HepG2 (cell line): Measurements from ENCODE around the gene ELMOD3. TPM values are rescaled to one million over a fixed set of nuclear protein-coding genes. Genes with fewer than 3 reads are reported as not detected.

Experiments used
- DPF2 ChIP-seq: sonication (generic); formaldehyde crosslinking; IDR thresholded peaks from 2 replicates; pipeline ENCODE4 v1.4.0; 2020; ENCODE audit warnings: mild to moderate bottlenecking, low read depth, missing genetic modification reagents, borderline replicate concordance
- FOXO1 ChIP-seq: sonication (generic); formaldehyde crosslinking; IDR thresholded peaks from 2 replicates; pipeline ENCODE4 v1.4.0; 2020; ENCODE audit warnings: missing genetic modification reagents
- IRF9 ChIP-seq: sonication (generic); formaldehyde crosslinking; IDR thresholded peaks from 2 replicates; pipeline ENCODE4 v1.8.0; 2022; ENCODE audit warnings: missing genetic modification reagents, mild to moderate bottlenecking, borderline replicate concordance
- KDM5A ChIP-seq: fragments of 200-600 bp; sonication (generic); IDR thresholded peaks from 2 replicates; pipeline ENCODE4 v1.7.0; 2018; ENCODE audit warnings: antibody characterized with exemption, mild to moderate bottlenecking, low read length, borderline replicate concordance
- PATZ1 ChIP-seq: sonication (generic); formaldehyde crosslinking; IDR thresholded peaks from 2 replicates; pipeline ENCODE4 v1.4.0; 2020; ENCODE audit warnings: missing genetic modification reagents
- RARG ChIP-seq: sonication (generic); formaldehyde crosslinking; IDR thresholded peaks from 2 replicates; pipeline ENCODE4 v1.4.0; 2020; ENCODE audit warnings: low read depth, mild to moderate bottlenecking, missing genetic modification reagents
- ZFY ChIP-seq: sonication (generic); formaldehyde crosslinking; IDR thresholded peaks from 2 replicates; pipeline ENCODE4 v1.4.0; 2020; ENCODE audit warnings: missing genetic modification reagents
- ZNF142 ChIP-seq: sonication (generic); formaldehyde crosslinking; IDR thresholded peaks from 2 replicates; pipeline ENCODE4 v1.4.0; 2020; ENCODE audit warnings: missing genetic modification reagents
- ZNF781 ChIP-seq: sonication (generic); formaldehyde crosslinking; IDR thresholded peaks from 2 replicates; pipeline ENCODE4 v1.5.1; 2020; ENCODE audit warnings: borderline replicate concordance, mild to moderate bottlenecking, missing genetic modification reagents; ENCODE audit errors: not compliant biosample characterization
- ZNF800 ChIP-seq: sonication (generic); formaldehyde crosslinking; IDR thresholded peaks from 2 replicates; pipeline ENCODE4 v1.4.0; 2020; ENCODE audit warnings: missing genetic modification reagents
- polyA plus RNA-seq, 8 experiments: library from polyadenylated mRNA; depleted of rRNA in 3 of 8; stranded (reverse) in 7 of 8; unstranded in 1 of 8; fragments of >200 nt; fragmentation: Illumina TruSeq in 4 of 8; extraction: Trizol in 4 of 8; gene quantifications; 2 replicates each; pipeline versions ENCODE4 v1.2.1 to v1.2.3, GENCODE V29; 2011 to 2016; ENCODE audit warnings: low read depth in 4 of 8, missing spikeins in 1 of 8, mixed read lengths in 1 of 8; ENCODE audit not compliant: insufficient read depth in 1 of 8
- total RNA-seq, 5 experiments: library from RNA; depleted of rRNA; stranded (reverse); fragments of >200 nt; fragmentation: Illumina TruSeq; extraction: Trizol; gene quantifications; 2 replicates each; pipeline ENCODE4 v1.2.3, GENCODE V29; 2016; ENCODE audit warnings: low read depth in 1 of 5
- TF ChIP-seq, protein P1 (sequence below): sonication (generic); formaldehyde crosslinking; IDR thresholded peaks from 2 replicates; pipeline ENCODE4 v1.4.0; 2020; ENCODE audit warnings: missing genetic modification reagents, borderline replicate concordance
- TF ChIP-seq, protein P2 (sequence below): sonication (generic); formaldehyde crosslinking; IDR thresholded peaks from 2 replicates; pipeline ENCODE4 v1.4.0; 2020; ENCODE audit warnings: missing genetic modification reagents, mild to moderate bottlenecking, borderline replicate concordance

Gene ELMOD3
- total and polyA plus RNA-seq, 2 of the 13 experiments (the other 11 are each of a cell fraction or from before 2014, with no cell fraction given): 13.3 to 19.5 TPM

GRCh38 chr2:85420536-85421259 is 66.1 kb downstream of the ELMOD3 start (continued):
- TF ChIP-seq ZNF142 (CRISPR knock-in tag): no peak
- TF ChIP-seq ZFY (CRISPR knock-in tag): no peak
- no peak; the same call in 1 of the 2 replicates for TF ChIP-seq RARG (CRISPR knock-in tag)
- TF ChIP-seq ZNF800 (CRISPR knock-in tag): no peak
- peak; percentile 82 for TF ChIP-seq PATZ1 (CRISPR knock-in tag)
- TF ChIP-seq, protein P1, sequence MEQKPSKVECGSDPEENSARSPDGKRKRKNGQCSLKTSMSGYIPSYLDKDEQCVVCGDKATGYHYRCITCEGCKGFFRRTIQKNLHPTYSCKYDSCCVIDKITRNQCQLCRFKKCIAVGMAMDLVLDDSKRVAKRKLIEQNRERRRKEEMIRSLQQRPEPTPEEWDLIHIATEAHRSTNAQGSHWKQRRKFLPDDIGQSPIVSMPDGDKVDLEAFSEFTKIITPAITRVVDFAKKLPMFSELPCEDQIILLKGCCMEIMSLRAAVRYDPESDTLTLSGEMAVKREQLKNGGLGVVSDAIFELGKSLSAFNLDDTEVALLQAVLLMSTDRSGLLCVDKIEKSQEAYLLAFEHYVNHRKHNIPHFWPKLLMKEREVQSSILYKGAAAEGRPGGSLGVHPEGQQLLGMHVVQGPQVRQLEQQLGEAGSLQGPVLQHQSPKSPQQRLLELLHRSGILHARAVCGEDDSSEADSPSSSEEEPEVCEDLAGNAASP: peak; percentile 90
- no peak for TF ChIP-seq ZNF781 (CRISPR knock-in tag)
- no peak for TF ChIP-seq DPF2
- peak; percentile 70; the same call in 1 of the 2 replicates for TF ChIP-seq FOXO1 (CRISPR knock-in tag)
- TF ChIP-seq, protein P2, sequence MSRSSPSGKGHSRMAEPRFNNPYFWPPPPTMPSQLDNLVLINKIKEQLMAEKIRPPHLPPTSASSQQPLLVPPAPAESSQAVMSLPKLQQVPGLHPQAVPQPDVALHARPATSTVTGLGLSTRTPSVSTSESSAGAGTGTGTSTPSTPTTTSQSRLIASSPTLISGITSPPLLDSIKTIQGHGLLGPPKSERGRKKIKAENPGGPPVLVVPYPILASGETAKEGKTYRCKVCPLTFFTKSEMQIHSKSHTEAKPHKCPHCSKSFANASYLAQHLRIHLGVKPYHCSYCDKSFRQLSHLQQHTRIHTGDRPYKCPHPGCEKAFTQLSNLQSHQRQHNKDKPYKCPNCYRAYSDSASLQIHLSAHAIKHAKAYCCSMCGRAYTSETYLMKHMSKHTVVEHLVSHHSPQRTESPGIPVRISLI: no peak
- TF ChIP-seq IRF9 (CRISPR knock-in tag): no peak
- no peak; the same call in 1 of the 2 replicates for TF ChIP-seq KDM5A
